NCI-H226 (cell line): ENCODE measurements around the gene SESN3.
"Not testable (repeated sequence)": the region's sequence is repeated elsewhere in the genome, so short reads cannot be mapped to it uniquely, and the experiment has no call there.

Experiments used
- DNase-seq: peaks from one replicate; pipeline ENCODE4 v3.0.0-alpha.2; 2015

SESN3 gene

GRCh38 chr11:95218149-95218548 lies 12.9 kb downstream of the SESN3 start:
- no peak for DNase-seq

DNA sequence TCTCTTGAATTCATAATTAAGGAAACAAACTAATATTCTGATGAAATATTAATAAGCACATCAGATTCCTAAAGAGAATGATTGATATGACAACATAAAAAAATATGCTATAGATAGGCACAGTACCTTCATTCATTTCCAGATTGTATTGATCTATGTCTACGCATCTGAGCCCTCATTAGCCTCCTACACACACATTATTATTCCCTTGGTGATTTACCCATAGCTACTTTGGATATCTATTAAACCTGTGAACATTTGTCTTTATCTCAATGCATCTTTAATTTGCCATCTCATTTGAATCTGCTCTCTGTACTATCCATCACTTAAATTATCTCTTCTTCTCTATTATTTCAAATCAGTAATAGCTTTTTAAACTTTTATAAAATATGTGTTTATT lies 18.4 kb downstream of the SESN3 start:
- no peak for DNase-seq

GRCh38 chr11:95209535-95209934 lies 21.5 kb downstream of the SESN3 start:
- not testable (repeated sequence) for DNase-seq

GRCh38 chr11:95200781-95201457 lies 30.1 kb downstream of the SESN3 start:
- no peak for DNase-seq

- DNase-seq = no peak
Measured at GRCh38 chr11:95195831-95196230, 35.2 kb downstream of the SESN3 start.

DNA sequence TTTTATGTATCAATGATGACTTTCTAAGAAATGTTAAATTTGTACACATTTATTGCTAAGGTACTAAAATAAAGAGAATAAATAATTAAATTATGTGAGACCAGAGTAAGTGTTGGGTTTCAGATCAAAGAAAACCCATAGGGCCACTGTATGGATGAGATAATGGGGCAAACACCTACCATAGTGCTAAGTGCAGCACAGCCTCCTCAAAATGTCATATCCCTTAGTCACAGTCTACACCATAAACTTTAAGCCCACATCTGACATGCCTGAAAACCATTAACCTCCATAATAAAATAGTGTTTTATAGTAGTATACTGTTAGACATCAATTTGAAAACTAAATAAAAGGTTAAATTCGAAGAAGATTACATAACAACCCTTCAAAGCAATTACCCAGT lies 37.5 kb downstream of the SESN3 start:
- DNase-seq = no peak

- DNase-seq = no peak
Measured at GRCh38 chr11:95192717-95193116, 38.3 kb downstream of the SESN3 start.

DNA sequence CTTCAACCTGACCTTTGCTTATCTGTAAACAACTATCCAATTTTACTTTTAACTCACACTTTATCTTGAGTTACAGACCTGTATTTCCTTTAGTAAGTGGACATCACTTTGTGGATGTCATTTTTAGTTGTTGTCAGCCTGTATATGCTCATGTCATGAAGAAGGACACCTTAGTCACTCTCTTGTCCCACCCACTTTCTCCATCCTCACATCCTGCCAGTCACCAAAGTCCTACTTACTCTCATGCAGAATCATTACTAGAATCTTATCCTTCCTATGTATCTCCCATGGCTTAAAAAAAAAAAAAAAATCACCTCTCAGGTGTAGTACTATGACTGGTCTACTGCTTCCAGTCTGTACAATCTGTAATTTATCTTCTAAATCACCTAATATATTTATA lies 43.3 kb downstream of the SESN3 start:
- DNase-seq = no peak

DNA sequence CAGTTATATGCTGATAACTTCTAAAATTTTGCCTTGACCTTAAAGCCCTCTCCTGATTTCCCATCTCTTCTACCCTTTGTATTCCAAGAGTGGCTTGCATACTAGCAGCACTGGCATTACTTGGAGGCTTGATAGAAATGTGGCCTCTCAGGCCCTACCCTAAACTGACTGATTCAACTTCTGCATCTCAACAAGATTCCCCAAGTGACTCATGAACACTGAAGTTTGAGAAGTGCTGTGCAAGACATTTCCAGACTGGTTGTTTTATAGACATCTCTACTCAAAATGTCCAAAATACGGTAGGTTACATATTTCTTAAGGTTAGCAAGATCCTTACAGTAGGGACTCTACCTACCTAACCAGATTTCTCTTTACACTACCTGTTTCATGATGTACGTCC lies 48.6 kb downstream of the SESN3 start:
- DNase-seq = no peak

DNA sequence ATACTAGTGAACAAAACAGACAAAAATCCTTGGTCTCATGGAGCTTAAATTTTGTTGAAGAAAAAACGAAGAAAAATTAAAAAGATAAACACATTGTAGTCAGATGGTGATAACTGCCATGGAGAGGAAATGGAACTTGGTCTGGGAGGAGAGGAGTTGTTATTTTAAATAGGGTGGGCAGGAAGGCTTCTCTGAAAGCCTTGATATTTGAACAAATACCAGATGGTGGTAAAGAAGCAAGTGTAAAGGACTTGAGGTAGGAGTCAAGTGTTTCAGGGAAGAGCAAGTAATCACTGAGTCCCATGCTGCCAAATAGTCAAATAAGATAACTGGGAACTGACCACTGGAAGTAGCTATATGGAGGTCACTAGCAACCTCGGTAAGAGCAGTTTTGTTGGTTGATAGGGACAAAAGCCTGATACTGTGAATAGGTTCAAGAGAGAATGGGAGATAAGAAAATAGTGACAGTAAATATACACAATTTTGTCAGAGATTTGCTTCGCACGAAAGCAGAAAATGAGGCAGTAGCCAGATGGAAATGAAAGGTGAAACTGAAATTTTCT lies 55.1 kb downstream of the SESN3 start:
- no peak for DNase-seq

GRCh38 chr11:95170294-95170693 lies 60.7 kb downstream of the SESN3 start:
- DNase-seq = no peak

DNA sequence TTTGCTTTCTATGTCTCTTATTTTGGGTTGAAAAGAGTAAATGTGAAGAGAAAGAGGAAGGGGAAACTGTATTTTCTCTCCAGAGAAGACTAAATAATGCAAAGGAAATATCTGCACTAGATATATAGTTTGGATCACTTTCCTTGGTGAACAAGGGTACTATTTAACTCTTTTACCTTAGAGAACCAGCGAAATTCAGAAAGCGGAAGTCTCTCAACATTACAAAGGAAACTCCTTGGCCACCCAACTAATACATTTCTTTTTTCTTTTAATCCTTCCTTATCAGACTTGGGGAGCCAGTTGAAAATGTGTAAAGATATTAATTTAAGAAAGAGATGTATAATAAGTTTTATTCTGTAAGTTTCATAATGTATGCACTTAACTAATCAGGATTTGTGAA lies 64.2 kb downstream of the SESN3 start:
- no peak for DNase-seq

GRCh38 chr11:95165638-95166037 lies 65.4 kb downstream of the SESN3 start:
- no peak for DNase-seq

- no peak for DNase-seq
Measured at GRCh38 chr11:95163106-95163505, 67.9 kb downstream of the SESN3 start.

GRCh38 chr11:95161248-95161647 lies 69.8 kb downstream of the SESN3 start:
- DNase-seq = no peak

DNA sequence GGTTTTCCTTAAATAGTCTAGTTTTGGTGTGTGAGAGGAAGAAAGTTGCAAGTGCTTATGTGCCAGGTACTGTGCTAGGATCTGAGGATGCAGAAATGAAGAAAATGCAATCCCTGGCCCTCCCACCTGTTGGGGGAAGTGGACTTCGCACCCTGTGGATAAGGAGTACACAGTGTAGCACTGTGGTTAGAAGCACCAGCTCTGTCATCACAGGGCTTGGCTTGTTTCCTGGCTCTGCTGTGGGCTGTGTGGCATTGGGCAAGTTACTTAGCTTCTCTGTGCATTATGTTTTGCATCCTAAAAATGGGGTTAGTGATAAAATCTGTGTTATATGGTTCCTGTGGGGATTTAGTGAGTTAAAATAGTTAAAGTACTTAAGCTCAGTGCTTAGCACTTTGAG lies 73.2 kb downstream of the SESN3 start:
- no peak for DNase-seq

DNA sequence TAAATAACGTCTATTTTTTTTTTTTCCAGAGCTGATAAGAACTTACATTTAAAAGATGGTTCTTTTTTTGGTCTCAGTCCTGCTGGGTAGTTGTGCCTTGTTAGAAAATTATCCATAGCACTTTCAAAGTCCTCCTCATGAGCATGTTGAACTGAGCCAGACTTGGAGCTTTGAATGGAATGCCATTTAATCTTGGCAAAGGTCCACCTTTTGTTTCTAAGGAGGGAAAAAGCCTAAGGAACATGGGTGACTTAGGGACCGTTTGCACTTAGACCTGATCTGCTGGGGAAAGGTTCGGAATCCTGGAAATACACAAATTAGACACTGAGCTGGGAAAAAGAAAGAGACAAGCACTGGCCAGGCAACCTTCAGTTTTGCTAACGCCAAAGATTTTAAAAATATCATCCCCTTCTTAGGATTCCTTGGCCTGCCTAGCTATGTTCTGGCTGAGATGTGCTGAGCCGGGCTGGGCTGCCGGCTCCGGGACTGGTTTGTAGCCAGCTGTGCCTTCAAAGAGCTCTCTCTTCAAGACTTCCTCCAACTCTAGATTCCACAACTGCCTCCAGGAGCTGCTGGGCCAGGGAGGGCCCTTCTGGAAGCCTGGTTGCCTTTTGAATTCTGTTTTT lies 74.0 kb downstream of the SESN3 start:
- no peak for DNase-seq

DNA sequence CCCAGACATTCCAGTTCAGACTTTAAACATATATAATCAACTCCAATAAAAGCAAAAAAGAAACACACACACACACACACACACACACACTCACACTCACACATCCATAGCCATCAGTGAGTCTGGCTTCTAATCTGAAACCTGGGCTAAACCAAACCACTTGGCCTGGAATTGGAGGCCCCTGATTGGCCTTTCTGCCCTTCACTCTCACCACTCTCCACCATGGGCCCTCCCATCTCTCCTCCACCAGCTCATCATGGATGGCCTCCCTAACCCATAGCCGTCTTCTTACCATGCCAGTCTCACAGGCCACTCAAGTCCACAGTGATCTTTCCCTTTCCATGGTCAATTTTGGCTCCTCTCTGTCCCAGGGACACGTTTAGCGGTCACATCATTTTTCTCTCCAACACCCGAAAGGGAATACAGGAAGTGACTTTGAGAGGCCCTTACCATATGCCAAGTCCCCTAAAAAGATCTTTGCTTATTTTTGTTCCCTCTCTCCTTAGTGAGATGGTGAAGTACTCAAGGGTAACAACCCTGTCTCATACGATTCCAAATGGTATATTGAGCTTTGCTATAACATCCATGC lies 74.8 kb downstream of the SESN3 start:
- no peak for DNase-seq

- DNase-seq = no peak
Measured at GRCh38 chr11:95155385-95155784, 75.6 kb downstream of the SESN3 start.

DNA sequence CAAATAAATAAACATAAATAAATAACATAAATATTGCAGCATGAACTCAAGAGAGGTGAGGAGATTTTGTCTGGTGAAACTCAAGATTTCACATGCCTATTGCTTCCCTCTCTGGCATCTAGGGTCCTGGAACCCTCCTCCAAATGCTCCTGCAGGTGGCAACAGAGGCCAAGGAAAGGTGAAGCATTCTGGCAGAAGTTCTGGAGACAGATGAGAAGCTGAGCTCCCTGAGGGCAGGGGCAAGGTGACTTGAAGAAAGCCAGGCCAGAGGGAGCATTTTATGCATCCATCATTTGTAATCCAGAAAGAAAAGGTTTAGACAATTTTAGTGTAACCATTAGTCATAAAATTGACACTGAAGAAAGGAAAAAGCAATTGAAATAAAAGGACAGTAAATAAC lies 76.5 kb downstream of the SESN3 start:
- peak; percentile 47 for DNase-seq

GRCh38 chr11:95153857-95154246 lies 77.2 kb downstream of the SESN3 start:
- no peak for DNase-seq

DNA sequence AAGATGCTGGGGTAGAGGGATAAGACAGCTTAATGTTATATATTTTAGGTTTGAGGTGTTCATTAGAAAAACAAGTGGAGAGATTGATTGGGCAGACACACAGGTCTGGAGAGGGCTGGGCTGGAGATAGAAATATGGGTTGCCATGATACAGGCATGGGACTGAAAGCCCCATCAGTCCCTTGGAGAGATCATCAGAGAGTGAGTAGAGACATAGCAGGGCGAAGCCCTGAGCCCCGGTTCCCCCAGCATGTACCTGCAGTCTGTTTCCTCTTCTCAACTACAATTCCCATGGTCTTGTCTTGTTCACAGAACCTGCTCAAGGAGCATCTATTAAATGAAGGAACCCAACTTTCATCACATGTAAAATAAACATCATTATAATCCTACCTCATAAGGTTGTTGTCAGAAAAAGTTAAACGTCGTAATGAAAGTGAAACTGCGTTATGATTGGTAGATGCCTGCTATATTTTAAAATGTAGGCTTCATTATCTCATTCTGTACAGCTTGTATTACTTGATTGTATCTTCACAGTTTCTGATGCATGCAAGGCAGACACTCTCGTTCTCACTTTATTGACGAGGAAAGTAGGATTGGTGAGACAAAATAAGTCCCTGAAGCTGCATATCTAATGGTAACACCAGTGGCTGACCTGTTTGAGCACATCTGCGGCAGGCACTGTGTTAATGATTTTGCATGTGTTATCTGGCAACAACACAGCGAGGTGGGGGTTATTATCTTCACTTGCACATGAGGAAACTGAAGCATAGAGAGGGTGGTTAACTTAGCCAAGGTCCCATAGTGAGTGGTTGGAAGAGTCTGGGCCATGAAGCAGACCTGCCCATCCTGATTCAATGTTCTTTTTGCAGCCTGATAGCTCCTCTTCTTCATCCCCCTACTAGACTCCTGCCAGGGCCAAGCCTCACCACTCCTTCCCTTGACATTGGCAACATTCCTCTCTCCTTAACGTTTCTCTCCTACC lies 77.8 kb downstream of the SESN3 start:
- no peak for DNase-seq
